Calu3 (cell line): ENCODE measurements around the gene SLC35G6. TPM values are rescaled to one million over a fixed set of nuclear protein-coding genes. Genes with fewer than 3 reads are reported as not detected.

Experiments used
- BruUV-seq: library from RNA; stranded (reverse); fragments of 400-500 nt; replicated peaks from 2 replicates; lab custom pipeline; 2021; lab: Mats Ljungman, UMichigan
- CTCF ChIA-PET: fragments of 300-600 bp; sonication (Branson Sonifier 250); formaldehyde crosslinking; loops from one replicate; lab custom pipeline; 2022; ENCODE audit warnings: antibody characterized with exemption; lab: Charles Lee
- DNase-seq: peaks from one replicate; pipeline ENCODE4 v3.0.0; 2022
- H3K27ac Mint-ChIP-seq: one replicate; pipeline ENCODE4 v1.8.0; 2022; ENCODE audit warnings: mixed read lengths; ENCODE audit not compliant: unreplicated experiment
- H3K27me3 Mint-ChIP-seq: one replicate; pipeline ENCODE4 v1.8.0; 2022; ENCODE audit warnings: mixed read lengths; ENCODE audit not compliant: unreplicated experiment
- H3K36me3 Mint-ChIP-seq: one replicate; pipeline ENCODE4 v1.8.0; 2022; ENCODE audit warnings: mild to moderate bottlenecking, moderate library complexity, mixed read lengths; ENCODE audit not compliant: insufficient read depth, unreplicated experiment
- H3K4me1 Mint-ChIP-seq: one replicate; pipeline ENCODE4 v1.8.0; 2022; ENCODE audit warnings: mild to moderate bottlenecking, low read depth, mixed read lengths; ENCODE audit not compliant: unreplicated experiment
- H3K4me3 Mint-ChIP-seq: one replicate; pipeline ENCODE4 v1.8.0; 2022; ENCODE audit warnings: mild to moderate bottlenecking, low read depth, moderate library complexity, mixed read lengths; ENCODE audit not compliant: unreplicated experiment
- H3K9me3 Mint-ChIP-seq: one replicate; pipeline ENCODE4 v1.8.0; 2022; ENCODE audit warnings: low read depth, mixed read lengths; ENCODE audit not compliant: unreplicated experiment
- CTCF ChIP-seq: fragments of 200-600 bp; IDR thresholded peaks from one replicate; pipeline ENCODE4 v1.8.0; 2022; ENCODE audit warnings: antibody characterized with exemption; ENCODE audit not compliant: unreplicated experiment
- intact Hi-C: fragments of 100-400 bp; cut with micrococcal nuclease; formaldehyde crosslinking; loops from one replicate; pipeline ENCODE4 v1.10.0; 2022; ENCODE audit not compliant: unreplicated experiment
- total RNA-seq: library from RNA; stranded (reverse); gene quantifications from 2 replicates; pipeline ENCODE4 v1.2.3, GENCODE V29; 2022

The SLC35G6 gene
- total RNA-seq, 1 experiment from 2014 or later, result not detected

GRCh38 chr17:7476951-7477350 is 4.3 kb upstream of the SLC35G6 start:
- TF ChIP-seq CTCF, result no peak
- H3K4me3 Mint-ChIP-seq, result peak overlapping the region; percentile 74
- H3K4me1 Mint-ChIP-seq, result peaks cover 34% of the 10 kb centered on the region
- peaks cover 35% of the 10 kb centered on the region for H3K36me3 Mint-ChIP-seq
- CTCF ChIA-PET, result interaction anchor here (1.0 kb wide), 1 partner anchor 40 kb away, joined by 3 read pairs; no protein-coding TSS in a partner anchor
- no peak for DNase-seq
- H3K27me3 Mint-ChIP-seq, result no peaks in the 10 kb centered on the region
- H3K27ac Mint-ChIP-seq, result no peak overlapping the region
- H3K9me3 Mint-ChIP-seq, result peaks cover 3% of the 10 kb centered on the region
- TSS peak; percentile 22 for BruUV-seq
- intact Hi-C loops, result loop anchor here (5.0 kb wide), 1 partner anchor 40 kb away; the partner anchor contains the start of genes FGF11 and TMEM102

GRCh38 chr17:7477392-7478275 is 3.6 kb upstream of the SLC35G6 start:
- Mint-ChIP-seq H3K27ac (peak overlapping the region; percentile 48), H3K4me3 (peak overlapping the region; percentile 74), H3K9me3 (peaks cover 3% of the 10 kb centered on the region), H3K36me3 (peaks cover 37% of the 10 kb centered on the region), H3K4me1 (peaks cover 40% of the 10 kb centered on the region), H3K27me3 (no peaks in the 10 kb centered on the region)
- CTCF ChIA-PET, result interaction anchor here (0.5 to 0.9 kb wide), 2 partner anchors 36 to 41 kb away, joined by 3 read pairs; no protein-coding TSS in a partner anchor
- DNase-seq, result peak; percentile 26
- intact Hi-C loops, result loop anchor here (5.0 kb wide), 1 partner anchor 40 kb away; the partner anchor contains the start of genes FGF11 and TMEM102
- no peak for TF ChIP-seq CTCF
- no TSS peak for BruUV-seq

GRCh38 chr17:7478276-7479212 is 2.7 kb upstream of the SLC35G6 start:
- no TSS peak for BruUV-seq
- peaks cover 47% of the 10 kb centered on the region for H3K4me1 Mint-ChIP-seq

More at GRCh38 chr17:7478276-7479212, 2.7 kb upstream of the SLC35G6 start:
- Mint-ChIP-seq H3K27ac (peak overlapping the region; percentile 48), H3K9me3 (peaks cover 3% of the 10 kb centered on the region), H3K36me3 (peaks cover 46% of the 10 kb centered on the region), H3K4me3 (peak overlapping the region; percentile 74), H3K27me3 (no peaks in the 10 kb centered on the region)
- TF ChIP-seq CTCF, result no peak
- peak; percentile 35 for DNase-seq
- intact Hi-C loops, result loop anchor here (5.0 kb wide), 1 partner anchor 41 kb away; the partner anchor contains the start of genes FGF11 and TMEM102
- CTCF ChIA-PET, result interaction anchor here (0.5 to 1.3 kb wide), 4 partner anchors 37 to 82 kb away, joined by 3 to 5 read pairs (median 3); no protein-coding TSS in a partner anchor
